HG02571 (cell line): ENCODE measurements around the gene TSEN15.
"Not testable (repeated sequence)": the region's sequence is repeated elsewhere in the genome, so short reads cannot be mapped to it uniquely, and the experiment has no call there.

Experiments
- ATAC-seq: cut with Tn5 transposase; IDR thresholded peaks from one replicate; pipeline ENCODE4 v1.9.1; 2021; ENCODE audit warnings: mild to moderate bottlenecking, moderate library complexity; ENCODE audit not compliant: unreplicated experiment

Gene TSEN15

DNA sequence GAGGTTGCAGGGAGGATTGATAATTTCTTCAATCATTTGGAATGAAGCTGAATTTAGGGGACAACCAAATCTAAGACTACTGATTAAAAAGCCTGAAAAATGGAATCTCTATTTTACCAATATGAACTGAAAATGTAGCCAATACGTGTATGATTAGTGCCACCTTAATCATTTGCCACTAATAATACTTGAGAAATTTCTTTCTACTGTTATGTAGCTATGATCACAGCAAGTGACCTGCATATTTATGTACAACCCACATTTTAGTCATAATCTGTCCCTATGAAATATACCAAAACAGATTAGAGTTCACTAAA is 20.5 kb upstream of the TSEN15 start:
- no peak for ATAC-seq

DNA sequence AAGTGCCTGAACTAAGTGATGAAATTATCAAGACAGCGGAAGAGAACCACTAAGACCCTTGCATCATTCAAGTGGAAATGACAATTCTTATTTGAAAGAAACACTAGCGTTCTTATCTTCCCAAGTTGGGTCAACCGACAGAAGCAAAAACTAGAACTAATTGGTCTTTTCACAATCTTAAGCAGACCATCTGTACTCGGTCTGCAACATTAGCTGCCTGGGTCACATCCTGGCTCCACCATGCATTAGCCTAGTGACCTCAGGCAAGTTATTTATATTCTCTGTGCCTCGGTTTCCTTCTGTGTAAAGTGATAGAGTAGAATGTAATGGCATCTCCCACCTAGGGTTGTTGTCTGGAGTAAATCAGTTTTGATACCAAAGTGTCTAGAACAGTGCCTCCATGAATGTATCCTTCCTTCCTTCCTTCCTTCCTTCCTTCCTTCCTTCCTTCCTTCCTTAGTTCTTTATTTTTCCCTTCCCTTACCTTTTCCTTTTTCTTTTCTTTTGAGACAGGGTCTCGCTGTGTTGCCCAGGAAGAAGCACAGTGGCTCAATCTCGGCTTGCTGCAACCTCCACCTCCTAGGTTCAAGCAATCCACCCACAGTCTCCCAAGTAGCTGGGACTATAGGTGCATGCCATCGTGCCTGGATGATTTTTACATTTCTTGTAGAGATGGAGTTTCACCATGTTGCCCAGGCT is 20.0 kb upstream of the TSEN15 start:
- ATAC-seq = no peak

DNA sequence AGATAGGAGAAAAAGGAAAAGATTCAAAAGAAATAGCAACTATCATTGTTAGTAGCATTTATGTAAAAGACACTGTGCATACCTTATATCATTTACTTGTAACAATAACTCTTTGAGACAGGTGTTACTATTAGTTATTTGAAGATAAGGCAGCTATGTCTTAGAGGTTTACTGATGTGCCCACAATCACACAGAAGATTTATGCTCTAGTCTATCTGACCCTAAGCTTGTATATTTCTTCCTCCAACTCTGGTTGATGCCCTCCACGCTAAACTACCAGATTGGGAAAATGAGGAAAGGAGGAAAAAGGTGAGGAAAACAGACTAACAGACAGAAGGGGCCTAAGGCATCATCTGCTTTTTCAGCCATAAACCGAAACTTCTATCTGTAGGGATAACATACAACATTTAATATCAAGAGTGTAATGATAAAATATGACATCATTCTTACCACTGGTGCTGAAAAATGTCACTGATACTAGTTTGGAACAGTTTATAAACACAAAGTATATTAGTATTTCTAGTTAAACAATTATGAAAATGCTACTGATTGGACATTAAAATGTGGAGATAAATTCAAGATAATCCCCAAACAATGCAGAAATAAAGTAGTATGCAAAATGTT is 19.1 kb upstream of the TSEN15 start:
- ATAC-seq = no peak

DNA sequence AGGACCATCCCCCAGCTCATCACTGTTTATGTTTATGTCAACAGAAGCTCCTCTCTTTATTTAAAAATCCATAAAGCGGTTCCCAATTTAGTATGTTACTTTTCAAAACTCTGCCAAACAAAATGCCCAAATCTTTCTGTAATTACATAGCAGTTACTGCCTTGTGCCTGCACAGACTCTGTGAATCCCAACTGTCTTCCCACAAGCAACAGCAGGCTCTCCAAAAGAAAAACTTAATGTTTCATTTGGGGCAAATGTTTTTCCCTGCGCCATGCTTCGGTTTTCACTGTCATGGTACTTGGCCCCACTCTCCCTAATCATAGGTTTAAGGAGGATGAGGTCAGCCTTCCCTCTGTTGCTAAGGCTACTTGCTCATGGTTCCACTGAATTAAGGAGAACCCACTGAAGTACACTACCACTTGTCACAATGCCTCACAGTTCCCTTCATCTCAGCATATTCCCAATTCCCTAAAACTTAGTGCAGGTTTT is 18.6 kb upstream of the TSEN15 start:
- no peak for ATAC-seq

DNA sequence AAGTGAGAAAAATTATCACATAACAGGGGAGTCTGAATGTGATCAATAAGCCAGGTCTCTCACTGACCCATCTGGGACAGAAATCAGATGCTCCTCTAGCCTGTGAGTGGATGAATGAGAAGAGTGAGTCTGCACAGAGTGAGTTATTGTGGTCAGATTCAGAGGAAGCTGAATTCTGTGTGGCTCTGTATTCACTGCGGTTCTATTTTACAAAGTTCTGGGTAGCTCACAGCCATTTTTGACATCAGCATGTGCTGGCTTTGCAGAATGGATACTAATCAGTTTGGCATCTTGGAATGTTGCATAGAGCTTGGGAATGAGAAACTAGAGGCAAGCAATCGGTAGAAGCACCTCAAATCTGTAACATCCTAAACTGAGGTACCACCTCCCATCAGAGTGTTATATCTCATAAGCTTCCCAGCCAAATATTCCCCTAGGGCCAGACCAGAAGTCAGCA is 17.8 kb upstream of the TSEN15 start:
- ATAC-seq = no peak

DNA sequence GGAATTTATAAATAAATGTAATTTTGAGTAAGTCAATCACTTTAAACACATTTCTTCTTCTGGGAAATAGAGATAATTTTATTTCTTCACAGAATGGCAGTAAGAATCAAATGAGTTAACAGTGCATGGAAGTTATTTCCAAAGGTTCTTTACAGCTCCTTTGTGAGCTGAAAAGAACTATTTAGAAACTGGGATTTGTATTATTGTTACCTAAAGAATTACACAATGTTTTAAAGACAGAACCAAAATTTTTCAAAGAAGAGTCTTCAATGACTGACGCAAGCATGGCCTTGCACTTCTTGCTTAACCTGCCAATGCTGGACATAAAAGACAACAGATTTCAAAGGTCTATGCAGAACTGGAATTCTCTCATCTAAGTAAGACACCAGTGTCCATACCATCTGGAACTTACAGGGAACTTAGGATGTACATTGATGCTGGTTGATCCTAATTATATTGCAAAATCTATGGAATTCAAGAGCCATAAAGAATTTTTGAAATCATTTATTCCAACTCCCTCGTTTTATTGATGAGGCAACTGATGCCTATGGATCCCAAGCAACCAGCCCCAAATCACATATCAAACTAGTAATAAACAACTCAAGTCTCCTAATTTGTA is 16.7 kb upstream of the TSEN15 start:
- no peak for ATAC-seq

DNA sequence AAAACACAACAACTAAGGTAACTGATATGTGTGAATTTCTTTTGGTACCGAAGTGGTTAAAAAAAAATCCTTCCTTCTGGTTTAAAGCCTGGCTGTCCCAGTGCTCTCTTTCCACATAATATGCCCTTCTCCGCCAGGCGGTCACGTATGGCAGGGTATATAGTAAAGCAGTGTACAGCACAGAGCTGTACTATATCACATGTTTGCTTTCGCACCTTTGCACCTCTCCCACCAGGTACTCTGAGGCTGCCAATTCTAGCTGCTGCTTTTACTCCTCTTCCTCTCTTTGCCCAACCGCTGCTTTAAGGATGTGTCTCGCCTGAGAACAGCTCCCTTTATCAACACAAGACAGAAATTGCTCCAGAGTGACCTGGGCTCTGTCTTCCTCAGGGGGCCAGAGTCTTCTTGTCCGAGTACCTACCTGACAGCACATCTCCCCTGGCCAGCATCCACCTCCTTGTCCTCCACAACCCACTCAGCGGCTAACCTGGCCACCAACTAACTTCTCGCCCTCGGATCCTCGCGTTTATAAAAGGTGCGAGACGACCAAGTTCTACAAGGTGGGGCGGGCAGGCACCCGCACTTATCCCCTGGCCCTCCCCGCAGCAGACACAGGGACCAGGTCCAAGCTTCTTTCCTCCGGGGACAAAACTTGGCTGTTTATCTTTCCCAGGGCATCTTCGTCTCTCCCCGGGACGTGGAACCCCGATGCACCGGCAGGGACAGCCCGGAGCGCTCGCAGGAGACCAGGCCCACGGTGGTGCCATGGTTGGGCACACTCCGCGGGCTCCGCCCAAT is 15.6 kb upstream of the TSEN15 start:
- ATAC-seq = no peak

DNA sequence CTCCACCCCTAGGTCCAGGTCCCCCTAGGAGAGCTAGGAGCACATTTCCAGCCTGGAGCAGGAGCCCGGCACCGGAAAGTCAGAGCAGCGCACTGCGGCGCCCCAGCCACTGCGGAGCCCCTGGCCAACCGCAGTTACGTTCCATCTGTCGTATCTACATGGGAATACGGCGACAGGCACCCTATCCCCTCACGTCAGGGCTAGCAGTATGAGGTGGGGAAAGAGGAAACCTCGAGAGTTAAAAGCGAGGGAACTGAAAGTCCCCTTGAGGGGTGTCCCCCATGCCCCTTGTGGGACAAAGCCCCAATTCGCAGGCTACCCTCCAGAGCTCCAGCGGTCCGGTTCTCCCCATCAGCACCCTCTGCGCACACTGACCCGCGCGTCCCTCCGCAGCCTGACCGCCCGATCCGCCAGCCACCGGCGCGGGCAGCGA is 15.0 kb upstream of the TSEN15 start:
- peak; percentile 24 for ATAC-seq

DNA sequence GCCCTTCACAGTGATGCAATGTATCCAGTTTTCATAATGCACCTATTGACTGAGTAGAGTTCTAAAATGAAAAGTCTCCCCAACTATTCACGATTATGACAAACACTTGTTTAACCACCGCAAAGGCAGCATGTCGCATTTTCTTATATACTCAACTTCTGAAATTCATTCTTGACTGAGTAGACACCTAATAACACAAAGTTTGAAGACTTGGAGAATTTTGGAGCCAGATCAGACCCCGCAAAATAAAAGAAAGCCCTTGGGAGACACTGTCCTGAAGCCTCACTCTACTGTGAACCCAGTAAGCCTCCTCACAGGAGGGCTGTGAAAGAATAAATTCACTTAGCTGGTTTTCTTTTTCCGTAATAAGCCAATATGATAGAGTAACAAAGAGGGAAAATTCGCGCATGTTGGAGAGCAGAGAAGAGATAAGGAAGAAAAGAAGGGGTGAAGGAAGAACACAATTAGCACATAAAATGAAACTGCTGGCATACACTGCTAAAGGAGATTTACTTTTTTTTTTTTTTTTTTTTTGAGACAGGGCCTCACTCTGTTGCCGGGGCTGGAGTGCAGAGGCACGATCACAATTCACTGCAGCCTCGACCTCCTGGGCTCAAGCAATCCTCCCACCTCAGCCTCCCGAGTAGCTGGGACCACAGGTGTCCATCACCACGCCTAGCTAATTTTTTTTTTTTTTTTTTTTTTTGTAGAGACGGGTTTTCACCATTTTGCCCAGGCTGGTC is 13.5 kb upstream of the TSEN15 start:
- no peak for ATAC-seq

DNA sequence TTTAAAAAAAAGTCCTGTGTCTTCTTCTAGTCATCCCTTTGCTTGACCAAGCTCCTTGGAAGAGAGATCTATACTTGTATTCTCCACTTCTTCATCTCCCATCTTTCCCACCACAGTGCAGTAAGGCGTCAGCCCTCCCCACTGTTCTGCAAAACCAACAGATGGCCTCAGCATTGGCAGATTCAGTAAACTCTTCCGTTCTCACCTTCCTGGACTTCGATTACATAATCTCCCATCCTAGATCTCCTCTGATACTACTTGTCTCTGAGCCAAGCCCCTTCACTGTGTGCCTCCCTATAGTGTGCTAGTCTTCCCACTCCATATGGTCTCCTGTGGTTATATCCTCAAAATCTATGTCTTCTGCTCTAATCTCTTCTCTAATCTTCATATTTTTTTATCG is 12.4 kb upstream of the TSEN15 start:
- no peak for ATAC-seq

DNA sequence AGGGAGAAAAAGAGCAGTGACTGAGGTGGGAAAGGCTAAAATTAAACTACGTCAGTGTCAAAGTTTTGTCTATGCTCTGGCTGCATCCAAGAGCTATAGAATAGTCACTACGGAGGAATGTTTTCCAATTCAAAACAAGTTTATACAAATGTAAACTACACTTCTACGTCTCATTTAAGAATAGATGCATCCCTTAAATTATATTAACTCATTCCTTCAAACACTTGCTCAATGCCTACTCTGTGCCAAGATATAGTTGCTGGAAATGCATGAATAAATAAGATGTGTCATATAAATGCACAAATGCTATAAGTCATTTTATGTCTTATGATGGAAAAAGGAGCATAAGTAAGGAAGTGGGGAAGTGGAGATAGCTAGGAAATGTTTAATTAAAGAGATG is 9.8 kb upstream of the TSEN15 start:
- no peak for ATAC-seq

DNA sequence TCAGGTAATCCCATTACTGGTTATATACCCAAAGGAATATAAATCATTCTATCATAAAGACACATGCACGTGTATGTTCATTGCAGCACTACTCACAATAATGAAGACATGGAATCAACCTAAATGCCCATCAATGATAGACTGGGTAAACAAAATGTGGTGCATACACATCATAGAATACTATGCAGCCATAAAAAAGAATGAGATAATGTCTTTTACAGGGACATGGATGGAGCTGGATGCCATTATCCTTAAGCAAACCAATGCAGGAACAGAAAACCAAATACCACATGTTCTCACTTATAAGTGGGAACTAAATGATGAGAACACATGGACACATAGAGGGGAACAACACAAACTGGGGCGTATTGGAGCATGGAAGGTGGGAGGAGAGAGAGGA is 8.2 kb upstream of the TSEN15 start:
- not testable (repeated sequence) for ATAC-seq

DNA sequence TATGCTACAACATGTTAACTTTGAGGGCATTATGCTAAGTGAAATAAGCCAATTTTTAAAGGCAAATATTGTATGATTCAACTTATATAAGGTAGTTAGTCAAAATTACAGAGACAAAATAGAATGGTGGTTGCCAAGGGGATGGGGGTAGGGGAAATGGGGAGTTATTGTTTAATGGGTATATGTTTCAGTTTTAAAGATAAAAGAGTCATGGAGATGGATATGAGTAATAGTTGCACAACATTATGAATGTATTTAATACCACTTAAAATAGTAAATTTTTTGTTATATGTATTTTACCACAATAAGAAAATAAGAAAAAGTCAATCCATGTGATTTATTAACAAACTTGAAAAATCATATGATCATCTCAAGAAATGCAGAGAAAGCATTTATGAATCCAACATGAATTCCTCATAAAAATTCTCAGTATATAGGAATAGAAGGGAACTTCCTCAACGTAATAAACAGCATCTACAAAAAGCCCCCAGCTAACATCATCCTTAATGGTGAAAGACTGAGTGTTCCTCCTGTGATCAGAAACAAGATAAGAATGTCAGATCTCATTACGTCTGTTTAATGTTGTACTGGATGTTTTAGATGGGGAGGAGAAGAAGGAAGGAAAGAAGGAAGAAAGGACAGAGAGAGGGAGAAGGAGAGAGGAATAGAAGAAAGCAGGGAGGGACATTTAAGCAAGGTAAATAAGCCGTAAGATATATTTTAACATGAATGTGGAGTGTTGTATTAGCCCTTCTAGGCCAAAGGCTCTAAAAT is 6.7 kb upstream of the TSEN15 start:
- no peak for ATAC-seq

DNA sequence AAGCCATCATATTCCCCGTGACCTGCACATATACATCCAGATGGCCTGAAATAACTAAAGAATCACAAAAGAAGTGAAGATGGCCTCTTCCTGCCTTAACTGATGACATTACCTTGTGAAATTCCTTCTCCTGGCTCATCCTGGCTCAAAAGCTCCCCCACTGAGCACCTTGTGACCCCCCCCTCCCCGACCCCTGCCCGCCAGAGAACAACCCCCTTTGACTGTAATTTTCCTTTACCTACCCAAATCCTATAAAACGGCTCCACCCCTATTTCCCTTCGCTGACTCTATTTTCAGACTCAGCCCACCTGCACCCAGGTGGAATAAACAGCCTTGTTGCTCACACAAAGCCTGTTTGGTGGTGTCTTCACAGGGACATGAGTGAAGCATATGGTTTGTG is 4.0 kb upstream of the TSEN15 start:
- not testable (repeated sequence) for ATAC-seq

DNA sequence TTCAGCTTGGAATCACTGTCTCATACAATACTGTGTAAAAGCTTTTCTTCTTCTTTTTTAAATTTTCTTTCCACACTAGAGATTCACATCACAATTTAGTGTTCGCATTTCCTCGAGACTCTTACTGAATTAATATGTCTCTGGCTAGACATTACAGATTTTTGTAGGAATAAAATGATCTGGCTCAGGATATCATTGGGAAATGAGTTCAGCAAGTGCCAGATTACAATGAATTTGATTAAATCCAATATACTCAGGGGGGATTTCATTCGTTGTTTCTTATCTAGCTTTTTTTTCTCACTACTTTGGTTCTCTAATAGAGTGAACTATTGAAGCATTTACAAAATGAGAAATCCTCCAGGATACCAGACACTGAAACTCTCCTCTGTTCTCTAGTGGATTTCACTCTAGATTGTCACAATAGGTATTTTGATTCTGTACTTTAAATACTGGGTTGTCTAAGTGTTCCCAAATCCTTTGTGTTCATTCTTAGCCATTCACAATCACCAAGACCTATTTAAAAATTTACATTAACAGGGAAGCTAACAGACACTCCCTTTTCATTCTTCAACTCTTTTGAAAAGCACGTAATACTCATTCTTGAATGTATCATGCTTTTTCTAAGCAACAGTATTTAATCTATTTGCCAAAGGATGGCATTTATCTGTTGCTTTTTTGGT is 2.8 kb upstream of the TSEN15 start:
- no peak for ATAC-seq

DNA sequence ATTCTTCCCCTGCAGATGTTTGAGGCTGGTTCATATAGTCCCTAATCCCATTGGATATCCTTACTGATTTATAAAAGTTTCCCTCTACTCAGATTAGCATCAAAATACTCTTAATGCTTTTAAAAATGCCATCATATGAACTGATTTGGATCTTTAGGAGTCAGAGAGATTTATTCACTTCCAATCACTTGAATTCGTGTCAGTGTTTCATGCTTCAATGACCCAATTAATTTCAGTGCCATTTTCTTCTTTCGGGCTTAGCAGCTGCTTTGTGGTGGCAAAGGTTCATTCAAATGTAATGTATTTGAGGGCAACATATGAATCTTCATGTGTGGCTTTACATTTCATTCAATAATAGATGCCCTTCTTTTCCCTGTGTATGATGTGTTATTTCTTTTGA is 2.2 kb upstream of the TSEN15 start:
- ATAC-seq = no peak

DNA sequence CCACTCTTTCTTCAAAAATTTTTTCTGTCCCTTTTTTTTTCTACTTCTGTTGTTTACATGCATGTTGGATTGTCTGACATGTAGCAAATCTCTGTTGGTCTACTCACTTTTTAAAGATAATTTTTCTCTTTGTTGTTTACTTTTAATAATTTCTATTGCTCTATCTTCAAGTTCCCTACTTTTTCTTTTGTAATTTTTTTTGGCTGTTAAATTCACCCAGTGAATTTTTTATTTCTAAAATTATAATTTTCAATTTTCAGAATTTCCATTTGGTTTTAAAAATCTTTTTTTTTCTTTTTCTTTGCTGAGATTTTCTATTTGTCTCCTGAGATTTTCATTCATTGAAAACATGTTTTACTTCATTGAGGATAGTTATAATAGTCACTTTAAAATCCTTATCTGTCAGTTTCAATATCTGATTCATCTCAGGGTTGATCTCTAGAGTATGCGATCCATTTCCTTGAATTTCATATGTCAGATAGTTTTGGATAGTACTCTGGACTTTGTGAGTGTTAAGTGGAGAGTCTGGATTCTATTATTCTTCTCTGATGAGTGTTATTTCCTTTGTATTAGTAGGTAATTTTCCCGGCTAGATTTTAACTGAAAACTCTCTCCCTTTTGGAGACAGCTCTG is 1.6 kb upstream of the TSEN15 start:
- no peak for ATAC-seq

DNA sequence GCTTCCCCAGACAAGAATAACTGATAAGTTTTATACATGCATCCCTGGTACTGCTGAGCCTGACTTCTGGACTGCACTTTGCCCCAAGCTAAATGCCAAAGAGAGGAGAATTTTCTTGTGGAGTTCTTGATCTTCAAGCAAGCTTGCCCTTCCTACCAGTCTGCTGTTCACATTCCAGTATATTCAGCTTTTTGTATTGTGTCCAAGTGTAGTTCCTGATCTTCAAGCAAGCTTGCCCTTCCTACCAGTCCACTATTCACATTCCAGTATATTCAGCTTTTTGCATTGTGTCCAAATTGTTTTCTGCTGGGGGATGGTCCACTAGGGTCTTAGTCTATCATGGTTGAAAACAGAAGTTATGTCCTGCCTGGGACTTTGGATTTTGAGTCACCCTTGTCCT is 894 bp upstream of the TSEN15 start:
- ATAC-seq = no peak

DNA sequence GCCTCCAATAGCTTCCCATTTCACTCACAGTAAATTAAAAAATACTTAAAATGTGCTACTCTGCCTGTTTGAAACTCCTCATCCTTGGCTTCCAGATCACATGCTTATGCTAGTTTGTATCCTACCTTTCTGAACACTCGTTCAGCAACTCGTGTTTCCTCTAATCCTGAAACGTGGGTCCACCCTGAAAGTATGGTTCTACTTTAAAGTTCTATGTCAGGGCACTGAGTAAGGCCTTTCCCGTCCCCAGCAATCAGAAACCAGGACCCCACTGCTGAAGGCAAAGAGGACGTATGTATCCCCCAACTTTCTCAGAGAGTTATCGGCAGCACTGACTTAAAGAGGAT is 419 bp upstream of the TSEN15 start:
- no peak for ATAC-seq
